Endothelial cell (in vitro differentiated cells): ENCODE measurements around the gene DAND5. TPM values are rescaled to one million over a fixed set of nuclear protein-coding genes. Genes with fewer than 3 reads are reported as not detected.
A peak's percentile ranks its signal among the peaks of the same experiment; 100 is the strongest.
"Not testable (repeated sequence)": the region's sequence is repeated elsewhere in the genome, so short reads cannot be mapped to it uniquely, and the experiment has no call there.

ENCODE experiments used
- DNase-seq: peaks from one replicate; pipeline ENCODE4 v3.0.0; 2021; ENCODE audit warnings: low spot score
- H3K27ac Mint-ChIP-seq: one replicate; pipeline ENCODE4 v1.8.0; 2021; ENCODE audit warnings: mixed read lengths, inconsistent platforms; ENCODE audit not compliant: unreplicated experiment
- H3K27me3 Mint-ChIP-seq: one replicate; pipeline ENCODE4 v1.8.0; 2021; ENCODE audit warnings: mild to moderate bottlenecking, moderate library complexity, mixed read lengths, inconsistent platforms; ENCODE audit not compliant: unreplicated experiment
- H3K36me3 Mint-ChIP-seq: one replicate; pipeline ENCODE4 v1.8.0; 2021; ENCODE audit warnings: mild to moderate bottlenecking, low read depth, mixed read lengths, inconsistent platforms; ENCODE audit not compliant: unreplicated experiment
- H3K4me1 Mint-ChIP-seq: one replicate; pipeline ENCODE4 v1.8.0; 2021; ENCODE audit warnings: mild to moderate bottlenecking, mixed read lengths, inconsistent platforms; ENCODE audit not compliant: unreplicated experiment
- H3K4me3 Mint-ChIP-seq: one replicate; pipeline ENCODE4 v1.8.0; 2021; ENCODE audit warnings: mild to moderate bottlenecking, mixed read lengths, inconsistent platforms; ENCODE audit not compliant: unreplicated experiment
- H3K9me3 Mint-ChIP-seq: one replicate; pipeline ENCODE4 v1.8.0; 2021; ENCODE audit warnings: mixed read lengths, inconsistent platforms; ENCODE audit not compliant: unreplicated experiment
- CTCF ChIP-seq: fragments of 200-600 bp; sonication (generic); IDR thresholded peaks from one replicate; pipeline ENCODE4 v1.5.0; 2021; ENCODE audit warnings: antibody characterized with exemption; ENCODE audit not compliant: unreplicated experiment
- total RNA-seq: library from RNA; stranded (reverse); fragmentation: NEBNext Ultra II Directional; extraction: Animal tissue kit (Norgen Biotek cat#: 25700); gene quantifications from one replicate; pipeline ENCODE4 v1.2.1, GENCODE V29; 2021; ENCODE audit not compliant: unreplicated experiment

Gene DAND5
- total RNA-seq, 1 donor from 2014 or later = 0.69 TPM

GRCh38 chr19:12954612-12954962 is 14.8 kb upstream of the DAND5 start:
- Mint-ChIP-seq H3K4me1 (peaks cover 11% of the 10 kb centered on the region), H3K27me3 (peaks cover 12% of the 10 kb centered on the region)

GRCh38 chr19:12955575-12955974 is 13.8 kb upstream of the DAND5 start:
- Mint-ChIP-seq H3K36me3 (peaks cover 26% of the 10 kb centered on the region), H3K4me1 (peaks cover 11% of the 10 kb centered on the region), H3K27ac (peak overlapping the region; percentile 53), H3K4me3 (peak overlapping the region; percentile 89)
- H3K9me3 Mint-ChIP-seq, DNase-seq, H3K27me3 Mint-ChIP-seq: not testable (repeated sequence)

More at GRCh38 chr19:12954612-12954962, 14.8 kb upstream of the DAND5 start:
- Mint-ChIP-seq H3K9me3 (no peaks in the 10 kb centered on the region), H3K4me3 (peak overlapping the region; percentile 49), H3K27ac (no peak overlapping the region), H3K36me3 (peaks cover 36% of the 10 kb centered on the region)
- TF ChIP-seq CTCF = no peak
- DNase-seq = no peak

- no peak for DNase-seq
- peaks cover 12% of the 10 kb centered on the region for H3K27me3 Mint-ChIP-seq
- peaks cover 23% of the 10 kb centered on the region for H3K36me3 Mint-ChIP-seq
- H3K27ac Mint-ChIP-seq = peak overlapping the region; percentile 53
- peaks cover 11% of the 10 kb centered on the region for H3K4me1 Mint-ChIP-seq
- no peaks in the 10 kb centered on the region for H3K9me3 Mint-ChIP-seq
- TF ChIP-seq CTCF = no peak
- H3K4me3 Mint-ChIP-seq = peak overlapping the region; percentile 89
Measured at GRCh38 chr19:12955996-12956395, 13.4 kb upstream of the DAND5 start.

- Mint-ChIP-seq H3K9me3 (no peaks in the 10 kb centered on the region), H3K36me3 (peaks cover 19% of the 10 kb centered on the region), H3K4me1 (peaks cover 11% of the 10 kb centered on the region), H3K27me3 (peaks cover 11% of the 10 kb centered on the region), H3K4me3 (peak within 1 kb of the TSS; percentile 91), H3K27ac (peak within 1 kb of the TSS; percentile 75)
- peak; percentile 80 for DNase-seq
- TF ChIP-seq CTCF = no peak
Measured at GRCh38 chr19:12956446-12957388, 12.7 kb upstream of the DAND5 start, which contains the start of gene GADD45GIP1. Gene GADD45GIP1 (minus strand): TSS chr19:12957223. CDS start chr19:12957212, 11 bp downstream.

- Mint-ChIP-seq H3K4me3 (peak overlapping the region; percentile 91), H3K36me3 (peaks cover 17% of the 10 kb centered on the region), H3K27ac (peak overlapping the region; percentile 75), H3K27me3 (peaks cover 11% of the 10 kb centered on the region), H3K4me1 (peaks cover 11% of the 10 kb centered on the region)
- not testable (repeated sequence) for H3K9me3 Mint-ChIP-seq, DNase-seq
Measured at GRCh38 chr19:12957389-12957952, 11.9 kb upstream of the DAND5 start.
